Measurements from ENCODE around the gene NOSTRIN.

Gene NOSTRIN

GRCh38 chr2:168901003-168901402 lies 98.6 kb downstream of the NOSTRIN start, which contains the start of gene G6PC2 (continued):
- TF ChIP-seq ZNF19 (tag by site-specific recombination; IDR thresholded peaks at IDR 0.05; ENCODE audit: low read depth) (no peak), ZNF518A (tag by site-specific recombination; conservative IDR thresholded peaks at IDR 0.05; ENCODE audit: low read depth) (no peak), ZNF223 (tag by site-specific recombination; IDR thresholded peaks at IDR 0.05) (no peak), ZNF10 (tag by site-specific recombination; IDR thresholded peaks at IDR 0.05) (no peak), ZBTB20 (tag by site-specific recombination; IDR thresholded peaks at IDR 0.05) (no peak), ZNF239 (tag by site-specific recombination; IDR thresholded peaks at IDR 0.05) (no peak)
- TF ChIP-seq, protein P1, sequence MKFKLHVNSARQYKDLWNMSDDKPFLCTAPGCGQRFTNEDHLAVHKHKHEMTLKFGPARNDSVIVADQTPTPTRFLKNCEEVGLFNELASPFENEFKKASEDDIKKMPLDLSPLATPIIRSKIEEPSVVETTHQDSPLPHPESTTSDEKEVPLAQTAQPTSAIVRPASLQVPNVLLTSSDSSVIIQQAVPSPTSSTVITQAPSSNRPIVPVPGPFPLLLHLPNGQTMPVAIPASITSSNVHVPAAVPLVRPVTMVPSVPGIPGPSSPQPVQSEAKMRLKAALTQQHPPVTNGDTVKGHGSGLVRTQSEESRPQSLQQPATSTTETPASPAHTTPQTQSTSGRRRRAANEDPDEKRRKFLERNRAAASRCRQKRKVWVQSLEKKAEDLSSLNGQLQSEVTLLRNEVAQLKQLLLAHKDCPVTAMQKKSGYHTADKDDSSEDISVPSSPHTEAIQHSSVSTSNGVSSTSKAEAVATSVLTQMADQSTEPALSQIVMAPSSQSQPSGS (tag by site-specific recombination; IDR thresholded peaks at IDR 0.05; ENCODE audit: low read depth): no peak

- Histone ChIP-seq H3K4me3 (ENCODE audit: low read depth, low read length) (no peak overlapping the region), H3K27ac (ENCODE audit: extremely low read depth, low read depth, low read length) (no peak overlapping the region), H3K4me1 (ENCODE audit: control insufficient read depth, insufficient read depth, low read length) (no peaks in the 10 kb centered on the region), H3K36me3 (ENCODE audit: control insufficient read depth in 2 of 2, insufficient read depth in 1 of 2, low read length in 2 of 2) (no peaks in the 10 kb centered on the region), H3K9me3 (ENCODE audit: control insufficient read depth, insufficient read depth, low read depth, low read length) (no peaks in the 10 kb centered on the region)
- POLR2A ChIA-PET: no interaction called here
- no peak for TF ChIP-seq REST (tag by site-specific recombination; IDR thresholded peaks at IDR 0.05)
- no peak for TF ChIP-seq ZXDB (tag by site-specific recombination; IDR thresholded peaks at IDR 0.05)
- TF ChIP-seq KLF7 (tag by site-specific recombination; IDR thresholded peaks at IDR 0.05; ENCODE audit: borderline replicate concordance): no peak
- TF ChIP-seq ZNF555 (tag by site-specific recombination; conservative IDR thresholded peaks at IDR 0.05): no peak
- no peak for TF ChIP-seq HOXC10 (CRISPR knock-in tag; IDR thresholded peaks at IDR 0.05)
- no peak for TF ChIP-seq ZNF24 (tag by site-specific recombination; IDR thresholded peaks at IDR 0.05)
- no peak for TF ChIP-seq MEIS1 (CRISPR knock-in tag; IDR thresholded peaks at IDR 0.05; ENCODE audit: borderline replicate concordance)
- TF ChIP-seq ZNF521 (tag by site-specific recombination; IDR thresholded peaks at IDR 0.05): no peak
- TF ChIP-seq ZBTB20 (tag by site-specific recombination; IDR thresholded peaks at IDR 0.05): no peak
- TF ChIP-seq, protein P2, sequence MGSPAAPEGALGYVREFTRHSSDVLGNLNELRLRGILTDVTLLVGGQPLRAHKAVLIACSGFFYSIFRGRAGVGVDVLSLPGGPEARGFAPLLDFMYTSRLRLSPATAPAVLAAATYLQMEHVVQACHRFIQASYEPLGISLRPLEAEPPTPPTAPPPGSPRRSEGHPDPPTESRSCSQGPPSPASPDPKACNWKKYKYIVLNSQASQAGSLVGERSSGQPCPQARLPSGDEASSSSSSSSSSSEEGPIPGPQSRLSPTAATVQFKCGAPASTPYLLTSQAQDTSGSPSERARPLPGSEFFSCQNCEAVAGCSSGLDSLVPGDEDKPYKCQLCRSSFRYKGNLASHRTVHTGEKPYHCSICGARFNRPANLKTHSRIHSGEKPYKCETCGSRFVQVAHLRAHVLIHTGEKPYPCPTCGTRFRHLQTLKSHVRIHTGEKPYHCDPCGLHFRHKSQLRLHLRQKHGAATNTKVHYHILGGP (tag by site-specific recombination; IDR thresholded peaks at IDR 0.05): no peak
- TF ChIP-seq ZNF211 (tag by site-specific recombination; IDR thresholded peaks at IDR 0.05; ENCODE audit: low read depth): no peak
- TF ChIP-seq PRDM10 (tag by site-specific recombination; IDR thresholded peaks at IDR 0.05): no peak
- TF ChIP-seq SP2 (tag by site-specific recombination; IDR thresholded peaks at IDR 0.05): no peak
- CTCF ChIA-PET: interaction anchor here (0.6 kb wide), 1 partner anchor 126 kb away, joined by 3 read pairs; no protein-coding TSS in a partner anchor
Measured at GRCh38 chr2:168903888-168904287, 101.5 kb downstream of the NOSTRIN start.

Data from HEK293 (cell line).